ENCODE data around the gene GPS2. TPM values are rescaled to one million over a fixed set of nuclear protein-coding genes. Genes with fewer than 3 reads are reported as not detected.

Gene GPS2
- total and polyA plus RNA-seq, 10 of the 15 experiments (the other 5 are each of a cell fraction or from before 2014, with no cell fraction given): 10.2 to 96.4 (median 42.5) TPM

GRCh38 chr17:7284911-7285310 lies 30.2 kb downstream of the GPS2 start (continued):
- TF ChIP-seq PRDM15 (CRISPR knock-in tag; IDR thresholded peaks at IDR 0.05) (no peak), JUND (IDR thresholded peaks at IDR 0.05; ENCODE audit: low read depth, low read length) (no peak)

GRCh38 chr17:7283471-7284216 lies 31.5 kb downstream of the GPS2 start:
- H3K4me3 ChIP-seq: no peak overlapping the region
- CTCF ChIA-PET: interaction anchor here (0.9 to 10.3 kb wide), 3 partner anchors 14 to 238 kb away, joined by 3 to 102 read pairs (median 6); no protein-coding TSS in a partner anchor
- TF ChIP-seq SRF (IDR thresholded peaks at IDR 0.05; ENCODE audit: low read depth in 2 of 2, low read length in 2 of 2): no peak
- TF ChIP-seq, protein P1, sequence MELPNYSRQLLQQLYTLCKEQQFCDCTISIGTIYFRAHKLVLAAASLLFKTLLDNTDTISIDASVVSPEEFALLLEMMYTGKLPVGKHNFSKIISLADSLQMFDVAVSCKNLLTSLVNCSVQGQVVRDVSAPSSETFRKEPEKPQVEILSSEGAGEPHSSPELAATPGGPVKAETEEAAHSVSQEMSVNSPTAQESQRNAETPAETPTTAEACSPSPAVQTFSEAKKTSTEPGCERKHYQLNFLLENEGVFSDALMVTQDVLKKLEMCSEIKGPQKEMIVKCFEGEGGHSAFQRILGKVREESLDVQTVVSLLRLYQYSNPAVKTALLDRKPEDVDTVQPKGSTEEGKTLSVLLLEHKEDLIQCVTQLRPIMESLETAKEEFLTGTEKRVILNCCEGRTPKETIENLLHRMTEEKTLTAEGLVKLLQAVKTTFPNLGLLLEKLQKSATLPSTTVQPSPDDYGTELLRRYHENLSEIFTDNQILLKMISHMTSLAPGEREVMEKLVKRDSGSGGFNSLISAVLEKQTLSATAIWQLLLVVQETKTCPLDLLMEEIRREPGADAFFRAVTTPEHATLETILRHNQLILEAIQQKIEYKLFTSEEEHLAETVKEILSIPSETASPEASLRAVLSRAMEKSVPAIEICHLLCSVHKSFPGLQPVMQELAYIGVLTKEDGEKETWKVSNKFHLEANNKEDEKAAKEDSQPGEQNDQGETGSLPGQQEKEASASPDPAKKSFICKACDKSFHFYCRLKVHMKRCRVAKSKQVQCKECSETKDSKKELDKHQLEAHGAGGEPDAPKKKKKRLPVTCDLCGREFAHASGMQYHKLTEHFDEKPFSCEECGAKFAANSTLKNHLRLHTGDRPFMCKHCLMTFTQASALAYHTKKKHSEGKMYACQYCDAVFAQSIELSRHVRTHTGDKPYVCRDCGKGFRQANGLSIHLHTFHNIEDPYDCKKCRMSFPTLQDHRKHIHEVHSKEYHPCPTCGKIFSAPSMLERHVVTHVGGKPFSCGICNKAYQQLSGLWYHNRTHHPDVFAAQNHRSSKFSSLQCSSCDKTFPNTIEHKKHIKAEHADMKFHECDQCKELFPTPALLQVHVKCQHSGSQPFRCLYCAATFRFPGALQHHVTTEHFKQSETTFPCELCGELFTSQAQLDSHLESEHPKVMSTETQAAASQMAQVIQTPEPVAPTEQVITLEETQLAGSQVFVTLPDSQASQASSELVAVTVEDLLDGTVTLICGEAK (IDR thresholded peaks at IDR 0.05; ENCODE audit: borderline replicate concordance): no peak
- TF ChIP-seq SMC3 (IDR thresholded peaks at IDR 0.05; ENCODE audit: borderline replicate concordance, low read length): no peak
- TF ChIP-seq FOS (IDR thresholded peaks at IDR 0.05; ENCODE audit: borderline replicate concordance, extremely low read depth, insufficient read length): no peak
- no peak for TF ChIP-seq SIX5 (IDR thresholded peaks at IDR 0.05; ENCODE audit: low read depth, low read length, severe bottlenecking)
- TF ChIP-seq HDAC2 (IDR thresholded peaks at IDR 0.05): no peak
- no peak for TF ChIP-seq BRCA1 (IDR thresholded peaks at IDR 0.05; ENCODE audit: low read depth, low read length)
- no peak for TF ChIP-seq WRNIP1 (IDR thresholded peaks at IDR 0.05; ENCODE audit: borderline replicate concordance, low read depth, low read length)
- TF ChIP-seq NBN (IDR thresholded peaks at IDR 0.05): no peak
- no peak for TF ChIP-seq ELK1 (IDR thresholded peaks at IDR 0.05; ENCODE audit: low read depth, low read length)
- no peak for TF ChIP-seq CREM (IDR thresholded peaks at IDR 0.05; ENCODE audit: low read depth)
- TF ChIP-seq ZSCAN29 (IDR thresholded peaks at IDR 0.05): no peak
- intact Hi-C loops (cut with micrococcal nuclease; ENCODE audit: unreplicated experiment): no loop called here
- no peaks in the 10 kb centered on the region for H3K36me3 ChIP-seq (ENCODE audit: control insufficient read depth in 2 of 2, insufficient read depth in 2 of 2, low read length in 1 of 2)
- no TSS peak for BruUV-seq (replicated peaks)
- no peak overlapping the region for H3K27ac ChIP-seq (ENCODE audit: control insufficient read depth, insufficient read depth)
- RAD21 ChIA-PET (ENCODE audit: unreplicated experiment): no interaction called here
- peaks cover 8% of the 10 kb centered on the region for H3K4me1 ChIP-seq (ENCODE audit: control insufficient read depth, insufficient read depth, low read length)
- H2AFZ ChIP-seq (ENCODE audit: control insufficient read depth, low read depth, low read length): no peak overlapping the region
- SMC1A ChIA-PET (ENCODE audit: uncharacterized antibody, unreplicated experiment): interaction anchor here (1.7 kb wide), 1 partner anchor 13 kb away, joined by 10 read pairs; no protein-coding TSS in a partner anchor
- H3K27me3 ChIP-seq (replicated peaks in 1 of 2; ENCODE audit: control insufficient read depth in 2 of 2, insufficient read depth in 2 of 2, low read length in 1 of 2): peaks cover 0 to 1% of the 10 kb centered on the region in 2 experiments; a peak in 2 of 4 replicates
- 47% methylated on average over 18 of the region's 18 CpGs for WGBS (ENCODE audit: insufficient coverage, insufficient replicate concordance, low lambda C conversion rate, missing lambda C conversion rate)
- POLR2A ChIA-PET: interaction anchor here (1.0 kb wide), 1 partner anchor 63 kb away, joined by 3 read pairs; no protein-coding TSS in a partner anchor
- DNase-seq (ENCODE audit: low read depth, low spot score): no peak
- H3K4me2 ChIP-seq (ENCODE audit: control insufficient read depth, insufficient read depth): no peak overlapping the region
- H3K9ac ChIP-seq (ENCODE audit: control insufficient read depth, insufficient read depth, low read length): no peak overlapping the region
- FAIRE-seq: no peak
- H3K9me3 ChIP-seq (replicated peaks; ENCODE audit: control insufficient read depth, insufficient read depth, low read length): no peaks in the 10 kb centered on the region
- no peaks in the 10 kb centered on the region for H3K79me2 ChIP-seq (ENCODE audit: control insufficient read depth, insufficient read depth, low read length)
- no peaks in the 10 kb centered on the region; the same call in none of the 2 replicates for H4K20me1 ChIP-seq (ENCODE audit: control insufficient read depth, insufficient read depth)
- in situ Hi-C loops (cut with MboI): no loop called here
- ATAC-seq: no peak

Data from GM12878 (cell line).